Transverse colon (tissue), 4 donors: ENCODE results near the gene ZBTB7C.

Experiments
- CTCF ChIP-seq, 5 experiments: fragments of 200-600 bp in 3 of 5; fragments of 450-650 bp in 2 of 5; sonication (generic) in 3 of 5; IDR thresholded peaks; 1 replicate in 2 of 5; 2 replicates in 3 of 5; pipeline ENCODE4 v1.5.1; 2016 to 2017; ENCODE audit warnings: antibody characterized with exemption in 5 of 5, inconsistent platforms in 3 of 5, mild to moderate bottlenecking in 2 of 5, moderate library complexity in 1 of 5
- EP300 ChIP-seq: sonication (generic); formaldehyde crosslinking; IDR thresholded peaks from one replicate; pipeline ENCODE4 v1.6.1; 2017; ENCODE audit warnings: antibody characterized with exemption, low read depth
- POLR2AphosphoS5 ChIP-seq, 3 donors: sonication (generic); formaldehyde crosslinking; IDR thresholded peaks; one replicate each; pipeline ENCODE4 v1.6.1; 2016; ENCODE audit warnings: antibody characterized with exemption in 3 of 3

- TF ChIP-seq POLR2AphosphoS5 (IDR thresholded peaks at IDR 0.05) (no peak), CTCF (IDR thresholded peaks at IDR 0.05) (no peak), EP300 (no peak)
Measured at GRCh38 chr18:48263914-48264902, 145.0 kb downstream of the ZBTB7C start.
